Neural crest cell (in vitro differentiated cells): ENCODE data around the gene PAX6. TPM values are rescaled to one million over a fixed set of nuclear protein-coding genes. Genes with fewer than 3 reads are reported as not detected.

Source experiments
- DNase-seq: peaks from one replicate; pipeline ENCODE4 v3.0.0; 2021; ENCODE audit warnings: low read depth, mixed read lengths, low spot score
- H3K27ac Mint-ChIP-seq: one replicate; pipeline ENCODE4 v1.8.0; 2021; ENCODE audit warnings: mild to moderate bottlenecking, mixed read lengths; ENCODE audit not compliant: unreplicated experiment
- H3K27me3 Mint-ChIP-seq: 2 replicates; pipeline ENCODE4 v1.8.0; 2021; ENCODE audit warnings: low read depth, mild to moderate bottlenecking, mixed read lengths
- H3K36me3 Mint-ChIP-seq: 2 replicates; pipeline ENCODE4 v1.8.0; 2021; ENCODE audit warnings: low read depth, mild to moderate bottlenecking, mixed read lengths
- H3K4me1 Mint-ChIP-seq: 2 replicates; pipeline ENCODE4 v1.8.0; 2021; ENCODE audit warnings: mixed read lengths
- H3K4me3 Mint-ChIP-seq: one replicate; pipeline ENCODE4 v1.8.0; 2021; ENCODE audit warnings: mild to moderate bottlenecking, mixed read lengths
- H3K9me3 Mint-ChIP-seq: 2 replicates; pipeline ENCODE4 v1.8.0; 2021; ENCODE audit warnings: mixed read lengths
- CTCF ChIP-seq: fragments of 200-600 bp; sonication (generic); conservative IDR thresholded peaks from 2 replicates; pipeline ENCODE4 v1.5.0; 2021; ENCODE audit warnings: antibody characterized with exemption, mild to moderate bottlenecking
- total RNA-seq: library from RNA; stranded (reverse); gene quantifications from 2 replicates; pipeline ENCODE4 v1.2.1, GENCODE V29; 2021

PAX6 gene
- total RNA-seq, 1 donor from 2014 or later = 83.7 TPM

- H3K9me3 Mint-ChIP-seq = no peaks in the 10 kb centered on the region
- H3K4me3 Mint-ChIP-seq = no peak overlapping the region
- H3K36me3 Mint-ChIP-seq = no peaks in the 10 kb centered on the region
- TF ChIP-seq CTCF = no peak
- no peak for DNase-seq
- H3K27me3 Mint-ChIP-seq = peaks cover 18% of the 10 kb centered on the region
- H3K4me1 Mint-ChIP-seq = no peaks in the 10 kb centered on the region
- H3K27ac Mint-ChIP-seq = no peak overlapping the region
These were observed 36.6 kb upstream of the PAX6 start for GRCh38 chr11:31847761-31848160.

GRCh38 chr11:31845331-31845730 is 34.2 kb upstream of the PAX6 start:
- no peak for DNase-seq
- H3K9me3 Mint-ChIP-seq = no peaks in the 10 kb centered on the region
- no peak overlapping the region for H3K4me3 Mint-ChIP-seq
- H3K36me3 Mint-ChIP-seq = no peaks in the 10 kb centered on the region
- H3K27me3 Mint-ChIP-seq = peaks cover 34% of the 10 kb centered on the region
- TF ChIP-seq CTCF = no peak
- no peak overlapping the region for H3K27ac Mint-ChIP-seq
- no peaks in the 10 kb centered on the region for H3K4me1 Mint-ChIP-seq

GRCh38 chr11:31844351-31844750 is 33.2 kb upstream of the PAX6 start:
- H3K27ac Mint-ChIP-seq = no peak overlapping the region
- no peaks in the 10 kb centered on the region for H3K9me3 Mint-ChIP-seq
- no peaks in the 10 kb centered on the region for H3K36me3 Mint-ChIP-seq
- H3K27me3 Mint-ChIP-seq = peaks cover 41% of the 10 kb centered on the region
- H3K4me1 Mint-ChIP-seq = no peaks in the 10 kb centered on the region
- no peak for DNase-seq
- no peak for TF ChIP-seq CTCF
- no peak overlapping the region for H3K4me3 Mint-ChIP-seq

GRCh38 chr11:31841435-31841834 is 30.3 kb upstream of the PAX6 start:
- Mint-ChIP-seq H3K4me3 (no peak overlapping the region), H3K27me3 (peaks cover 61% of the 10 kb centered on the region), H3K9me3 (no peaks in the 10 kb centered on the region), H3K4me1 (no peaks in the 10 kb centered on the region), H3K36me3 (no peaks in the 10 kb centered on the region), H3K27ac (no peak overlapping the region)
- TF ChIP-seq CTCF = no peak
- no peak for DNase-seq

- Mint-ChIP-seq H3K9me3 (no peaks in the 10 kb centered on the region), H3K27ac (no peak overlapping the region), H3K27me3 (peaks cover 37% of the 10 kb centered on the region), H3K4me1 (no peaks in the 10 kb centered on the region), H3K36me3 (no peaks in the 10 kb centered on the region), H3K4me3 (no peak overlapping the region)
- no peak for TF ChIP-seq CTCF
- no peak for DNase-seq
These were observed 23.1 kb upstream of the PAX6 start for GRCh38 chr11:31834237-31834636.

- DNase-seq = no peak
- no peak for TF ChIP-seq CTCF
- Mint-ChIP-seq H3K36me3 (no peaks in the 10 kb centered on the region), H3K27ac (no peak overlapping the region), H3K4me1 (peaks cover 12% of the 10 kb centered on the region), H3K4me3 (no peak overlapping the region), H3K9me3 (no peaks in the 10 kb centered on the region), H3K27me3 (peaks cover 55% of the 10 kb centered on the region)
These were observed 19.3 kb upstream of the PAX6 start for GRCh38 chr11:31830406-31830805.
